Measurements from ENCODE around the gene AFMID. TPM values are rescaled to one million over a fixed set of nuclear protein-coding genes. Genes with fewer than 3 reads are reported as not detected.
"Not testable (repeated sequence)": the region's sequence is repeated elsewhere in the genome, so short reads cannot be mapped to it uniquely, and the experiment has no call there.

Gene AFMID
- total and polyA plus RNA-seq, 2 donors (not counting 3 experiments of a cell fraction or from before 2014, with no cell fraction given): 33.5 to 42.9 TPM

DNA sequence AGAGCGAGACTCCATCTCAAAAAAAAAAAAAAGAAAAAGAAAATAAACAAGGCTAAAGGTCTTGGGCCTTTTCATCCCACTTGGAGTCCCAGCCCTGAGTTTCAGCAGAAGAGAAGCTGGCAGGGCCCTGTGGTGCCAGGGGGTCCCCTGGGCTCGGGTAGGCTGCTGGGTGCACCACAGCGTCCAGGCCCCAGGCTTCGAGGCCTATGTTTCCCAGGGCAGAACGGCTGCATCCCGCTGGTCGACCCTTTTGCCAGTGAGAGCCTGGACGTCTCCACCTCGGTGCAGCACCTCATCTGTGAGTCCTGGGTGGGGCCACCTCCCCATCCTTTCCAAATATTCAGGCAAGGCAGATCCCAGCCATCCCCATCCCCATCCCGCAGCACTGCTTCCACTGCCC is 46.5 kb downstream of the AFMID start:
- H3K36me3 ChIP-seq (ENCODE audit: control insufficient read depth in 2 of 2, extremely low read depth in 1 of 2, insufficient read depth in 2 of 2, low read length in 2 of 2): no peaks in the 10 kb centered on the region
- TF ChIP-seq FOS (IDR thresholded peaks at IDR 0.05; ENCODE audit: borderline replicate concordance, insufficient read depth, low read length) (no peak), GATA2 (IDR thresholded peaks at IDR 0.05; ENCODE audit: insufficient read depth, insufficient read length, low read depth, low read length) (no peak)
- intact Hi-C loops (cut with micrococcal nuclease): no loop called here
- no peak overlapping the region for H3K27ac ChIP-seq (ENCODE audit: insufficient read depth, low read depth, low read length)
- no peak overlapping the region for H3K4me3 ChIP-seq (replicated peaks in 1 of 3; ENCODE audit: insufficient read depth in 1 of 3, low read depth in 1 of 3, low read length in 3 of 3)
- peaks cover 21 to 25% of the 10 kb centered on the region in 2 experiments for H3K27me3 ChIP-seq (ENCODE audit: control insufficient read depth in 2 of 2, insufficient read depth in 2 of 2, low read length in 2 of 2)
- no TSS peak for BruUV-seq (replicated peaks)
- H3K4me1 ChIP-seq (ENCODE audit: control insufficient read depth, extremely low read depth, insufficient read depth, low read length): peaks cover 3% of the 10 kb centered on the region
- no peak overlapping the region for H3K9ac ChIP-seq (replicated peaks; ENCODE audit: extremely low read depth, insufficient read depth, low read length)
- DNase-seq (ENCODE audit: low read depth, low spot score) (no peak), FAIRE-seq (no peak)
- dilution Hi-C loops (cut with MboI; ENCODE audit: extremely low pct_ligation_motif_present, low sequenced_read_pairs): no loop called here
- ChIA-PET CTCF (no interaction called here), POLR2A (no interaction called here)
- H3K9me1 ChIP-seq (replicated peaks; ENCODE audit: control insufficient read depth, extremely low read depth, insufficient read depth, low read length): no peaks in the 10 kb centered on the region
- no peaks in the 10 kb centered on the region for H3K9me3 ChIP-seq (replicated peaks; ENCODE audit: control insufficient read depth, insufficient read depth, low read length)
- H2AFZ ChIP-seq (ENCODE audit: low read depth, low read length): no peak overlapping the region
- H4K20me1 ChIP-seq (replicated peaks; ENCODE audit: control insufficient read depth, extremely low read depth, insufficient read depth, low read length): no peaks in the 10 kb centered on the region
- H3K79me2 ChIP-seq (ENCODE audit: control insufficient read depth, insufficient read depth, low read length): no peaks in the 10 kb centered on the region
- H3K4me2 ChIP-seq (ENCODE audit: insufficient read depth, low read length): no peak overlapping the region

DNA sequence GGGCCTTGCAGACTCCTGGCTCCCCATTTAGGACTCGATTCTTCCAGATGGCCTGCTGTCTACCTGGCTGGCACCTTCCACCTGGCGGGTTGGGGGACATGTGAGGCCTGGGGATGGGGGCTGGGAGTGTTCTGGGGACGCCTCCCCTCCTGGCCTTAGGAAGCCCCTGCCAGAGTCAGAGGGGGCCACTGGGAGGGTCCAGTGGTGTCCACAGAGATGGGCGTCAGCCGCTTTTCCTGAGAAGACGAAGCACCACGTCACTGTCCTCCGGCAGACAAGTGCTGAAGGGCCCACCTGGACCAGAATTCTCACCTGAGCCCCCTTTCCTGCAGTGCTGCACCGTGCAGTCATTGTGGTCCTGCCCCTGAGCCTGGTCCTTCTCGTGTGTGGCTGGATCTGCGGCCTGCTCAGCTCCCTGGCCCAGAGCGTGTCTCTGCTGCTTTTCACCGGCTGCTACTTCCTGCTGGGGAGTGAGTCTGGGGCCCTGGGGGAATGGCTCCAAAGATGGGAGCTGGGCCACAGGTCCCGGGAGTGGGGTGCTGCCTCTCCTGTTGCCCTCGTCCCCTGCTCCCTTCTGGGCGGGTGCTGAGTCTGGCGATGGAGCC is 47.2 kb downstream of the AFMID start:
- dilution Hi-C loops (cut with MboI; ENCODE audit: extremely low pct_ligation_motif_present, low sequenced_read_pairs) (no loop called here), intact Hi-C loops (cut with micrococcal nuclease) (no loop called here)
- Histone ChIP-seq H3K9me3 (replicated peaks; ENCODE audit: control insufficient read depth, insufficient read depth, low read length) (no peaks in the 10 kb centered on the region), H3K27me3 (ENCODE audit: control insufficient read depth in 2 of 2, insufficient read depth in 2 of 2, low read length in 2 of 2) (peaks cover 21 to 25% of the 10 kb centered on the region in 2 experiments), H3K4me2 (ENCODE audit: insufficient read depth, low read length) (no peak overlapping the region), H3K27ac (ENCODE audit: insufficient read depth, low read depth, low read length) (no peak overlapping the region), H3K4me1 (ENCODE audit: control insufficient read depth, extremely low read depth, insufficient read depth, low read length) (peaks cover 3% of the 10 kb centered on the region), H3K79me2 (ENCODE audit: control insufficient read depth, insufficient read depth, low read length) (no peaks in the 10 kb centered on the region), H3K4me3 (replicated peaks in 1 of 3; ENCODE audit: insufficient read depth in 1 of 3, low read depth in 1 of 3, low read length in 3 of 3) (no peak overlapping the region), H3K9me1 (replicated peaks; ENCODE audit: control insufficient read depth, extremely low read depth, insufficient read depth, low read length) (no peaks in the 10 kb centered on the region), H2AFZ (ENCODE audit: low read depth, low read length) (no peak overlapping the region), H4K20me1 (replicated peaks; ENCODE audit: control insufficient read depth, extremely low read depth, insufficient read depth, low read length) (no peaks in the 10 kb centered on the region), H3K36me3 (ENCODE audit: control insufficient read depth in 2 of 2, extremely low read depth in 1 of 2, insufficient read depth in 2 of 2, low read length in 2 of 2) (no peaks in the 10 kb centered on the region), H3K9ac (replicated peaks; ENCODE audit: extremely low read depth, insufficient read depth, low read length) (no peak overlapping the region)
- CTCF ChIA-PET: interaction anchor here (1.2 to 1.8 kb wide), 2 partner anchors 11 to 17 kb away, joined by 3 to 9 read pairs; no protein-coding TSS in a partner anchor
- no TSS peak for BruUV-seq (replicated peaks)
- no peak for DNase-seq (ENCODE audit: low read depth, low spot score)
- FAIRE-seq: no peak
- TF ChIP-seq GATA2 (IDR thresholded peaks at IDR 0.05; ENCODE audit: insufficient read depth, insufficient read length, low read depth, low read length) (no peak), MAX (IDR thresholded peaks at IDR 0.05; ENCODE audit: insufficient read depth, insufficient read length) (no peak), POLR2A (IDR thresholded peaks at IDR 0.05; ENCODE audit: low read depth, low read length) (no peak), CTCF (IDR thresholded peaks at IDR 0.05; ENCODE audit: extremely low read depth in 1 of 2, insufficient read depth in 1 of 2, low read depth in 1 of 2, low read length in 2 of 2) (no peak), FOS (IDR thresholded peaks at IDR 0.05; ENCODE audit: borderline replicate concordance, insufficient read depth, low read length) (no peak), JUN (IDR thresholded peaks at IDR 0.05; ENCODE audit: borderline replicate concordance, insufficient read depth, insufficient read length, low read depth) (no peak), MYC (IDR thresholded peaks at IDR 0.05; ENCODE audit: low read depth, low read length) (no peak), EZH2 (IDR thresholded peaks at IDR 0.05; ENCODE audit: borderline replicate concordance, low read depth, low read length, severe bottlenecking) (no peak)
- POLR2A ChIA-PET: no interaction called here

DNA sequence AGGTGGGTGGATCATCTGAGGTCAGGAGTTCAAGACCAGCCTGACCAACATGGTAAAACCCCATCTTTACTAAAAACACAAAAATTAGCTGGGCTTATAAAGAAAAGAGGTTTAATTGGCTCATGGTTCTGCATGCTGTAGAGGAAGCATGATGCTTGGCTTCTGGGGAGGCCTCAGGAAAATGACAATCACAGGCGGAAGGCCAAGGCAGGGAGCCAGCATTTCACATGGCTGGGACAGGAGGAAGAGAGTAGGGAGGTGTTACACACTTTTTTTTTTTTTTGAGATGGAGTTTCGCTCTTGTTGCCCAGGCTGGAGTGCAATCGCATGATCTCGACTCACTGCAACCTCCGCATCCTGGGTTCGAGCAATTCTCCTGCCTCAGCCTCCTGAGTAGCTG is 47.9 kb downstream of the AFMID start:
- H2AFZ ChIP-seq (ENCODE audit: low read depth, low read length); H3K36me3 ChIP-seq (ENCODE audit: control insufficient read depth in 2 of 2, extremely low read depth in 1 of 2, insufficient read depth in 2 of 2, low read length in 2 of 2); BruUV-seq (replicated peaks); H3K9ac ChIP-seq (replicated peaks; ENCODE audit: extremely low read depth, insufficient read depth, low read length); H4K20me1 ChIP-seq (replicated peaks; ENCODE audit: control insufficient read depth, extremely low read depth, insufficient read depth, low read length); H3K4me3 ChIP-seq (replicated peaks in 1 of 3; ENCODE audit: insufficient read depth in 1 of 3, low read depth in 1 of 3, low read length in 3 of 3); H3K4me2 ChIP-seq (ENCODE audit: insufficient read depth, low read length); H3K4me1 ChIP-seq (ENCODE audit: control insufficient read depth, extremely low read depth, insufficient read depth, low read length); H3K9me3 ChIP-seq (replicated peaks; ENCODE audit: control insufficient read depth, insufficient read depth, low read length); dilution Hi-C loops (cut with MboI; ENCODE audit: extremely low pct_ligation_motif_present, low sequenced_read_pairs); POLR2A ChIA-PET; H3K79me2 ChIP-seq (ENCODE audit: control insufficient read depth, insufficient read depth, low read length); H3K9me1 ChIP-seq (replicated peaks; ENCODE audit: control insufficient read depth, extremely low read depth, insufficient read depth, low read length); H3K27ac ChIP-seq (ENCODE audit: insufficient read depth, low read depth, low read length); intact Hi-C loops (cut with micrococcal nuclease): not testable (repeated sequence)
- DNase-seq (ENCODE audit: low read depth, low spot score): peak; percentile 74
- H3K27me3 ChIP-seq (ENCODE audit: control insufficient read depth in 2 of 2, insufficient read depth in 2 of 2, low read length in 2 of 2): peaks cover 21 to 24% of the 10 kb centered on the region in 2 experiments
- peak; percentile 80 for FAIRE-seq
- CTCF ChIA-PET: interaction anchor here (1.2 to 1.8 kb wide), 2 partner anchors 12 to 16 kb away, joined by 3 to 9 read pairs; no protein-coding TSS in a partner anchor
